Tibial artery (tissue), 4 donors: Measurements from ENCODE around the gene DHRS4.
A peak's percentile ranks its signal among the peaks of the same experiment; 100 is the strongest.
"Not testable (repeated sequence)": the region's sequence is repeated elsewhere in the genome, so short reads cannot be mapped to it uniquely, and the experiment has no call there.

Experiments
- DNase-seq, 2 donors: peaks; one replicate each; pipeline ENCODE4 v3.0.0-alpha.2; 2019
- H3K27ac ChIP-seq, 2 donors: fragments of 200-600 bp; sonication (generic) in 1 of 2; 1 replicate in 1 of 2; 2 replicates in 1 of 2; pipeline ENCODE4 v1.5.1; 2018 to 2019; ENCODE audit warnings: mild to moderate bottlenecking in 1 of 2
- H3K27me3 ChIP-seq, 2 donors: fragments of 200-600 bp; sonication (generic) in 1 of 2; one replicate each; pipeline versions ENCODE4 v1.5.1 to v1.6.0; 2016 to 2019
- H3K36me3 ChIP-seq, 3 donors: fragments of 200-600 bp; sonication (generic) in 2 of 3; one replicate each; pipeline ENCODE4 v1.5.1; 2016 to 2019; ENCODE audit warnings: mild to moderate bottlenecking in 2 of 3
- H3K4me1 ChIP-seq, 4 donors: fragments of 200-600 bp; sonication (generic) in 2 of 4; 1 replicate in 3 of 4; 2 replicates in 1 of 4; pipeline ENCODE4 v1.5.1; 2016 to 2019
- H3K4me3 ChIP-seq, 2 donors: fragments of 200-600 bp; sonication (generic) in 1 of 2; 1 replicate in 1 of 2; 2 replicates in 1 of 2; pipeline ENCODE4 v1.5.1; 2018 to 2019; ENCODE audit warnings: mild to moderate bottlenecking in 2 of 2
- H3K9me3 ChIP-seq, 3 donors: fragments of 200-600 bp; sonication (generic) in 1 of 3; one replicate each; pipeline ENCODE4 v1.5.1; 2016 to 2019
- CTCF ChIP-seq, 2 experiments: fragments of 200-600 bp in 1 of 2; fragments of 450-650 bp in 1 of 2; IDR thresholded peaks; one replicate each; pipeline ENCODE4 v1.5.1; 2017 to 2019; ENCODE audit warnings: antibody characterized with exemption in 2 of 2, mild to moderate bottlenecking in 1 of 2, moderate library complexity in 1 of 2
- intact Hi-C: fragments of 100-400 bp; cut with DNase I; formaldehyde crosslinking; loops from one replicate; pipeline ENCODE4 v1.15.0; 2023; ENCODE audit warnings: low total_unique reads

DHRS4 gene

DNA sequence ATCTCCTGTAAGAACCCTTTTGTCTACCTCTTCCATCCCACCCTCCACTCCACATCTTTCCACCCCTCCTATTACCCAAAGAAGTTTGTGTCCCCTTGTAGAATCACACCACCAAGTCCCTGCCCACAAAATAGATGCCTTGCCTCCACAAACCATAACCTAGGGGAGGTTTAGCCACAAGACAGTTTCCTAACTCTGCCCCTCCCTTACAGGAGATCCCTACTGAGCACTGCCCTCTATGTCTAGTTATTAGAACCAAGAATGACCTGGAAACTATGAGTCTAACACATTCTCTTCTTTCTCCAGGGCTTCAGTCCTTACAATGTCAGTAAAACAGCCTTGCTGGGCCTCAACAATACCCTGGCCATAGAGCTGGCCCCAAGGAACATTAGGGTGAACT lies 47.5 kb downstream of the DHRS4 start:
- H3K36me3 ChIP-seq, intact Hi-C loops, H3K9me3 ChIP-seq, H3K4me3 ChIP-seq, DNase-seq, H3K4me1 ChIP-seq, H3K27ac ChIP-seq, H3K27me3 ChIP-seq: not testable (repeated sequence)

- H3K9me3 ChIP-seq, H3K27ac ChIP-seq, H3K4me3 ChIP-seq, H3K36me3 ChIP-seq, H3K27me3 ChIP-seq, H3K4me1 ChIP-seq, DNase-seq, intact Hi-C loops: not testable (repeated sequence)
Measured at GRCh38 chr14:24001679-24002078, 48.1 kb downstream of the DHRS4 start.

DNA sequence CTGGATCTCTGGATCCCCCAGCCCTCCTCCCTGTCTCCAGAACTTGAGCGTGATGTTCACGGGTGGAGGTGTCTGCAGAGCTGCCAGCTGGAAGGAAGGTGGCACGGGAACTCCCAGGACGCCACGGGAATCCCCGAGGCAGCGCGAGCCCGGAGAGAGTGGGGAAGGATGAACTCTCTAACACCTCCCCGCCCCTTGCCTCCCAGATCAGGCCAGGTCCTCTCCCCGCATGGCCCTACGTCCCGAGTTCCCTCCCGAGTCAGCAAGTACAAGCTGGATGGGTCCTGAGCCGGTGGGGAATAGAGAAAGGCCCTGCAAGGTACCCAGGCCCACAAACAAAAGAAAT lies 52.9 kb downstream of the DHRS4 start:
- H3K27ac ChIP-seq: peak overlapping the region in 1 of 2 donors; percentile 68
- H3K36me3 ChIP-seq, H3K9me3 ChIP-seq, intact Hi-C loops, H3K27me3 ChIP-seq, H3K4me1 ChIP-seq, DNase-seq: not testable (repeated sequence)
- peak overlapping the region; percentile 46 to 50 for H3K4me3 ChIP-seq

DNA sequence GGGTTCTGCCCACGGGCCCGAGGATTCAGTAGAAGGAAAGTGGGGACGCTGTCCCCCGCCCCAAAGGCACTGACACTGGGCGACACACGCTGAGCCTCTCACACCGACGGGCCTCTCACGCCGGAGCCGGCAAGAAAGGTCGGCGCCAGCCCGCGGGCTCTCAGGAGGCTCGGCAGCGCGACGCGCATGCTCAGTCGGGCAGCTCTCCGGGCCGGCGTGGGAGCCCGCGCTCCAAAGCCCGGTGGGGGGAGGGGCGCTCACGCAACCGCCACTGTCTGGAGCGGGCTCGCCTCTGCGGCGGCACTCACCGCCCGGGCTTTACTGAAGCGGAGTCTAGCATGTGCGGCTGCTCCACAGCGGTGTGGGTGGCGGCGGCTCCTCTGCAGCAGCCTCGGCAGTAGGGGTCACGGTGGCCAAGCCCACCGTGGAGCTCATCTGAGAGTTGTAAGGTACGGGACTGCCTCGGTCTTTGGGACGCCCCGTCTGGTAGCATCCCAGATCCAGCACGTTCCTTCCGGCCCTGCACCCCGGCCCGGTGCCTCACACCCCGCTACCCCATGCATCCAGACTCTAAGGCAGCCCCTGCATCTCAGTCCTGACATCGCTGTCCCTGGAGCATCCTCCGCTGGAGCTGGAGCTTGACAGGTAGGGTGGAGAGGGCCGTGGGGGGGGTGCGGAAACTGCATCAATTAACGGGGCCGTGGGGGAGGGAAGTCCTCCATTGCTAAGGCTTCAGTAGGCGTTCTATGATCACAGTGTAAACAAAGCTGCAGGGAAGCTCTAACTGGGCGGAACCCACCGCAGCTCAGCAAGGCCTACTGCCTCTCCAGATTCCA lies 53.5 kb downstream of the DHRS4 start:
- Histone ChIP-seq H3K4me3 (peak overlapping the region; percentile 46 to 50), H3K27ac (peak overlapping the region in 1 of 2 donors; percentile 68)
- intact Hi-C loops, H3K27me3 ChIP-seq, H3K36me3 ChIP-seq, H3K4me1 ChIP-seq, H3K9me3 ChIP-seq: not testable (repeated sequence)
- DNase-seq: peak in 1 of 2 donors; percentile 80

- Histone ChIP-seq H3K9me3 (no peaks in the 10 kb centered on the region), H3K4me1 (peaks cover 0 to 22% (median 11%) of the 10 kb centered on the region in 4 donors), H3K4me3 (no peak overlapping the region), H3K27me3 (no peaks in the 10 kb centered on the region), H3K36me3 (no peaks in the 10 kb centered on the region), H3K27ac (no peak overlapping the region)
- no peak for DNase-seq
- intact Hi-C loops: loop anchor here (5.0 kb wide), 1 partner anchor 96 kb away; no protein-coding TSS in a partner anchor
- TF ChIP-seq CTCF (IDR thresholded peaks at IDR 0.05): no peak
Measured at GRCh38 chr14:24011051-24011450, 57.5 kb downstream of the DHRS4 start.

DNA sequence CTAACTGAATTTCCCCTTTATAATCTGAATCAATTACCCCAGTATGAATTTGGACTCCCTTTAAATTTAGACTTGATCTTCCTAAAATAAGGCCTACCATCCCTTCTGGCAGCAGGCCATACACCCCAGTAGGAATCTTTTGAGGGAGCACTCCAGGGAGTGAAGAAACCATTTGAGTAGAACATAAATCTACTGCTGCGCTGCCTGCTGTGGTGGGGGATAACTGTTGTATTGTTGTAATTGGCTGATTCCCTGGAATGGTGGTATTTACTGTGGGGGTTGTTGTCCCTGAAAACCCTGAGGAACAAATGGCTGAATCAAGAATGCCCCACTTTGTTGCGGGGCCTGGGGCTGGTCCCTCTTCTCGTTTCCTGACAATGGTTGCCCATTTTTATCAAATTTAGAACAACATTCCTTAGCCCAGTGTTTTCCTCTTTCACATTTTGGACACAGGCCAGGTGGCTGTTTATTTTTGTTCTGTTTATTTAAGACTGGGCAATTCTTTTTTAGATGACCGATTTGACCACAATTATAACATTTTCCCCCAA lies 59.2 kb downstream of the DHRS4 start:
- intact Hi-C loops: loop anchor here (5.0 kb wide), 1 partner anchor 95 kb away; no protein-coding TSS in a partner anchor
- H3K27me3 ChIP-seq: not testable (repeated sequence)

GRCh38 chr14:24013654-24014514 lies 60.3 kb downstream of the DHRS4 start:
- Histone ChIP-seq H3K4me3 (no peak overlapping the region), H3K27me3 (no peaks in the 10 kb centered on the region), H3K27ac (no peak overlapping the region), H3K4me1 (peaks cover 0 to 21% (median 11%) of the 10 kb centered on the region in 4 donors), H3K36me3 (no peaks in the 10 kb centered on the region), H3K9me3 (no peaks in the 10 kb centered on the region)
- intact Hi-C loops: loop anchor here (5.0 kb wide), 1 partner anchor 93 kb away; no protein-coding TSS in a partner anchor
- TF ChIP-seq CTCF (IDR thresholded peaks at IDR 0.05): peak; percentile 87 to 93
- DNase-seq: peak in 1 of 2 donors; percentile 27

More for the DNA sequence above, 59.2 kb downstream of the DHRS4 start:
- Histone ChIP-seq H3K27ac (peak overlapping the region; percentile 48 to 57), H3K4me1 (peaks cover 0 to 21% (median 11%) of the 10 kb centered on the region in 4 donors)
- DNase-seq, H3K36me3 ChIP-seq, H3K9me3 ChIP-seq, H3K4me3 ChIP-seq: not testable (repeated sequence)

DNA sequence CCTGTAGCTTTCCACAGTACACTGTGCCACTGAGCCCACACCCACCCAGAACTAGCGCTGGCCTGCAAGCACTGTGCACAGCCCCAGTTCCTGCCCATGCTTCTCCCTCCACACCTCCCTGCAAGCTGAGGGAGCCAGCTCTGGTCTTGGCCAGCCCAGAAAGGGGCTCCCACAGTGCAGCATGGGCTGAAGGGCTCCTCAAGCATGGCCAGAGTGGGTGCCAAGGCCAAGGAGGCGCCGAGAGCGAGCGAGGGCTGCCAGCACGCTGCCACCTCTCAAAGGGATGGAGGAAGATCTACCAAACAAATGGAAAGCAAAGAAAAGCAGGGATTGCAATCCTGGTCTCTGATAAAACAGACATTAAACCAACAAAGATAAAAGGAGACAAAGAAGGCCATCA lies 62.2 kb downstream of the DHRS4 start:
- intact Hi-C loops: loop anchor here (2.0 kb wide), 1 partner anchor 43 kb away; no protein-coding TSS in a partner anchor
- H3K36me3 ChIP-seq, DNase-seq, H3K27me3 ChIP-seq, H3K4me3 ChIP-seq, H3K27ac ChIP-seq, H3K9me3 ChIP-seq: not testable (repeated sequence)
- peaks cover 0 to 21% (median 11%) of the 10 kb centered on the region in 4 donors for H3K4me1 ChIP-seq
